K562 (cell line): ENCODE measurements around the gene WDFY2. TPM values are rescaled to one million over a fixed set of nuclear protein-coding genes. Genes with fewer than 3 reads are reported as not detected.

ENCODE experiments used
- CBFB ChIP-seq: sonication (generic); formaldehyde crosslinking; IDR thresholded peaks from 2 replicates; pipeline ENCODE4 v1.4.0; 2020; ENCODE audit warnings: mild to moderate bottlenecking, missing genetic modification reagents
- COPS2 ChIP-seq: fragments of 450-650 bp; conservative IDR thresholded peaks from 2 replicates; pipeline ENCODE4 v1.6.1; 2016; ENCODE audit warnings: mild to moderate bottlenecking, moderate library complexity
- HOMEZ ChIP-seq: fragments of 250-450 bp; sonication (Bioruptor Pico); IDR thresholded peaks from 2 replicates; pipeline ENCODE4 v1.4.0; 2020; ENCODE audit warnings: mild to moderate bottlenecking, moderate library complexity
- IRF2 ChIP-seq: sonication (generic); formaldehyde crosslinking; IDR thresholded peaks from 2 replicates; pipeline ENCODE4 v1.8.1; 2022; ENCODE audit warnings: mild to moderate bottlenecking, missing genetic modification reagents
- MECOM ChIP-seq: fragments of 250-450 bp; sonication (Bioruptor Pico); IDR thresholded peaks from 2 replicates; pipeline ENCODE4 v1.8.0; 2022; ENCODE audit warnings: inconsistent platforms
- MEF2D ChIP-seq: conservative IDR thresholded peaks from 2 replicates; pipeline ENCODE4 v1.6.1; 2016; ENCODE audit warnings: low read depth, missing genetic modification characterization, missing compliant biosample characterization
- MITF ChIP-seq: IDR thresholded peaks from 2 replicates; pipeline ENCODE4 v1.6.1; 2014; ENCODE audit warnings: antibody characterized with exemption
- NCOA2 ChIP-seq, 2 experiments: fragments of 450-650 bp; IDR thresholded peaks; 2 replicates each; pipeline ENCODE4 v1.6.1; 2018; ENCODE audit warnings: mild to moderate bottlenecking in 2 of 2, moderate library complexity in 1 of 2; ENCODE audit not compliant: partially characterized antibody in 2 of 2
- NR2C1 ChIP-seq, 2 experiments: fragments of 450-650 bp; IDR thresholded peaks; 2 replicates each; pipeline ENCODE4 v1.6.1; 2017; ENCODE audit warnings: mild to moderate bottlenecking in 2 of 2, antibody characterized with exemption in 1 of 2, inconsistent platforms in 1 of 2, missing compliant biosample characterization in 1 of 2, missing genetic modification characterization in 1 of 2
- RAD21 ChIP-seq, 2 experiments: fragments of 250-450 bp in 1 of 2; fragments of 450-650 bp in 1 of 2; sonication (Bioruptor Pico) in 1 of 2; formaldehyde crosslinking in 1 of 2; IDR thresholded peaks in 1 of 2; conservative IDR thresholded peaks in 1 of 2; 2 replicates each; pipeline versions ENCODE4 v1.4.0 to v1.8.0; 2020 to 2022; ENCODE audit warnings: mild to moderate bottlenecking in 2 of 2, moderate library complexity in 1 of 2
- RREB1 ChIP-seq: fragments of 250-450 bp; sonication (Bioruptor Pico); IDR thresholded peaks from 2 replicates; pipeline ENCODE4 v1.4.0; 2020
- SP1 ChIP-seq: sonication (generic); formaldehyde crosslinking; IDR thresholded peaks from 2 replicates; pipeline ENCODE4 v1.8.1; 2022; ENCODE audit warnings: mild to moderate bottlenecking, missing genetic modification reagents
- SRSF9 ChIP-seq: fragments of 200-400 bp; formaldehyde crosslinking; IDR thresholded peaks from 2 replicates; pipeline ENCODE4 v1.6.1; 2017; ENCODE audit warnings: low read depth, low read length, borderline replicate concordance
- ZNF253 ChIP-seq: fragments of 250-450 bp; sonication (Bioruptor Pico); conservative IDR thresholded peaks from 2 replicates; pipeline ENCODE4 v1.6.1; 2021; ENCODE audit warnings: mild to moderate bottlenecking
- ZNF551 ChIP-seq: fragments of 250-450 bp; sonication (Bioruptor Pico); IDR thresholded peaks from 2 replicates; pipeline ENCODE4 v1.5.0; 2021; ENCODE audit warnings: mild to moderate bottlenecking, moderate library complexity
- ZNF586 ChIP-seq: fragments of 450-650 bp; formaldehyde crosslinking; conservative IDR thresholded peaks from 2 replicates; pipeline ENCODE4 v1.4.0; 2020; ENCODE audit warnings: mild to moderate bottlenecking, moderate library complexity
- ZNF668 ChIP-seq: fragments of 250-450 bp; sonication (Bioruptor Pico); IDR thresholded peaks from 2 replicates; pipeline ENCODE4 v1.8.0; 2022; ENCODE audit warnings: mild to moderate bottlenecking, inconsistent platforms
- polyA plus RNA-seq, 8 experiments: library from polyadenylated mRNA; depleted of rRNA in 4 of 8; stranded (reverse) in 5 of 8; unstranded in 3 of 8; fragments of >200 nt; fragmentation: Nextera tagmentation in 2 of 8; fragmentation: Illumina TruSeq in 1 of 8; extraction: Ambion mirVana in 2 of 8; extraction: Trizol in 1 of 8; gene quantifications; 2 replicates each; pipeline versions ENCODE4 v1.2.1 to v1.2.3, GENCODE V29; 2011 to 2014; ENCODE audit warnings: inconsistent platforms in 1 of 8, missing spikeins in 1 of 8
- total RNA-seq, 7 experiments: library from RNA; depleted of rRNA in 6 of 7; stranded (reverse); fragments of >200 nt in 6 of 7; fragmentation: Illumina TruSeq in 2 of 7; extraction: Trizol in 2 of 7; gene quantifications; 2 replicates each; pipeline versions ENCODE4 v1.2.1 to v1.2.3, GENCODE V29; 2011 to 2021; ENCODE audit warnings: low replicate concordance in 1 of 7
- TF ChIP-seq, protein P1 (sequence below): sonication (generic); IDR thresholded peaks from 2 replicates; pipeline ENCODE4 v1.6.1; 2016

The WDFY2 gene
- total and polyA plus RNA-seq, 9 of the 15 experiments (the other 6 are each of a cell fraction or from before 2014, with no cell fraction given) = 0.66 to 6.4 (median 4.4) TPM

- no peak for TF ChIP-seq HOMEZ (CRISPR knock-in tag)
- no peak for TF ChIP-seq SRSF9
- TF ChIP-seq, protein P1, sequence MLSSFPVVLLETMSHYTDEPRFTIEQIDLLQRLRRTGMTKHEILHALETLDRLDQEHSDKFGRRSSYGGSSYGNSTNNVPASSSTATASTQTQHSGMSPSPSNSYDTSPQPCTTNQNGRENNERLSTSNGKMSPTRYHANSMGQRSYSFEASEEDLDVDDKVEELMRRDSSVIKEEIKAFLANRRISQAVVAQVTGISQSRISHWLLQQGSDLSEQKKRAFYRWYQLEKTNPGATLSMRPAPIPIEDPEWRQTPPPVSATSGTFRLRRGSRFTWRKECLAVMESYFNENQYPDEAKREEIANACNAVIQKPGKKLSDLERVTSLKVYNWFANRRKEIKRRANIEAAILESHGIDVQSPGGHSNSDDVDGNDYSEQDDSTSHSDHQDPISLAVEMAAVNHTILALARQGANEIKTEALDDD = no peak
- TF ChIP-seq CBFB (CRISPR knock-in tag) = no peak
- TF ChIP-seq NR2C1 (IDR thresholded peaks at IDR 0.05) = no peak
- TF ChIP-seq NR2C1 (tag; IDR thresholded peaks at IDR 0.05) = no peak
- TF ChIP-seq IRF2 (CRISPR knock-in tag) = no peak
- no peak for TF ChIP-seq SP1 (CRISPR knock-in tag)
- no peak for TF ChIP-seq ZNF253 (CRISPR knock-in tag)
- TF ChIP-seq COPS2 = no peak
- 0 out of 2 replicates have a peak, but pooled peaks have one; percentile 33 for TF ChIP-seq MITF
- no peak for TF ChIP-seq ZNF586 (CRISPR knock-in tag)
- TF ChIP-seq RREB1 = no peak
- TF ChIP-seq MECOM (CRISPR knock-in tag) = no peak
- no peak for TF ChIP-seq ZNF551 (CRISPR knock-in tag)
- peak; percentile 17 to 36; a peak in 3 of 4 replicates for TF ChIP-seq RAD21 (CRISPR knock-in tag; conservative IDR thresholded peaks at IDR 0.05 in 1 of 2, IDR thresholded peaks at IDR 0.05 in 1 of 2)
- no peak for TF ChIP-seq MEF2D (tag)
- TF ChIP-seq ZNF668 (CRISPR knock-in tag) = no peak
- no peak for TF ChIP-seq NCOA2 (IDR thresholded peaks at IDR 0.05; ENCODE audit: partially characterized antibody in 2 of 2)
Measured at GRCh38 chr13:51803422-51804294, 219.4 kb downstream of the WDFY2 start, which contains the start of gene DHRS12 (continued).
